ENCODE measurements around the gene GCSH.
A peak's percentile ranks its signal among the peaks of the same experiment; 100 is the strongest.
"Not testable (repeated sequence)": the region's sequence is repeated elsewhere in the genome, so short reads cannot be mapped to it uniquely, and the experiment has no call there.

The GCSH gene

GRCh38 chr16:81095953-81096714, at the start of gene GCSH:
GCSH (minus strand) TSS chr16:81096395; CDS start chr16:81096278, 117 bp downstream.
- DNase-seq (ENCODE audit: low read depth, low spot score), result peak; percentile 97

DNA sequence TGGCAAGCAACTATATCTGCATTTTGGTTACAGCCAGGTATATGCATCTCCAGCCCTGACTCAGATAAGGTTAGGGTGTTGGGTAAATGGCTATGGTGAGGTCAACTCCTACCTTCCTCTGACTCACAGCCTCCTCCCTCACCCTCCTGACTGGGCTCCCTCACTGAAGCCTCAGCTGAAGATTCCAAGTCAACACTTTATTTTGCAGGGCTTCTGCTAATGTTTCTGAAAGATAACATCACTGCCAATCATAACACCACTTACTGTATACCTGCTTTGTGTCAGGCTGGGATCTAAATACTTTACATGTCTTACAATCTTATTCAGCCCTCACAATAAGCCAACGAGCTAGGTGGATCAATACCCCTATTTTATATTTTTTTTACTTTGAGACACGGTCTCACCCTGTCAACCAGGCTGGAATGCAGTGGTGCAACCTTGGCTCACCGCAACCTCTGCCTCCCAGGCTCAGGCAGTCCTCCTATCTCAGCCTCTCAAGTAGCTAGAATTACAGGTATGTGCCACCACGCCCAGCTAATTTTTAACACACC, 47.8 kb upstream of the GCSH start:
- no peak for DNase-seq (ENCODE audit: low read depth, low spot score)

DNA sequence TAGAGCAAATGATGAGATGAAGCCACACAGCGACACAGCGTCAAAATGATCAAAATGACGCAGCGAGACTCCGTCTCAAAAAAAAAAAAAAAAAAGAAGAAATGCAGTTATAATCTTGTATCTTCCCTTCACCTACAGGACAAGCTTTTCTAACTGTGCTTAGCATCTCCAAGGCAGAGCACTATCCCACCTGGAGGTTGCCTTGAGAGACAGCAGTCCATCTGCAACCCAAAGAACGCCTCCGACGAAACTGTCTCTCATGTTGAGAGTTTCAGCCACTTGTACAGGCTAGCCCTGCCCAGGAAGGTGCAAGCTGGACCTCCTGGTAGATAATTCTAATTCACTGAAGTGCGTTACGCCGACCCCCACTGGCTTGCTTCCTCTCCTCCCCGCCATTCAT, 46.7 kb upstream of the GCSH start:
- DNase-seq (ENCODE audit: low read depth, low spot score), result no peak

- no peak for DNase-seq (ENCODE audit: low read depth, low spot score)
Observed at GRCh38 chr16:81140930-81141780, 45.0 kb upstream of the GCSH start.

DNA sequence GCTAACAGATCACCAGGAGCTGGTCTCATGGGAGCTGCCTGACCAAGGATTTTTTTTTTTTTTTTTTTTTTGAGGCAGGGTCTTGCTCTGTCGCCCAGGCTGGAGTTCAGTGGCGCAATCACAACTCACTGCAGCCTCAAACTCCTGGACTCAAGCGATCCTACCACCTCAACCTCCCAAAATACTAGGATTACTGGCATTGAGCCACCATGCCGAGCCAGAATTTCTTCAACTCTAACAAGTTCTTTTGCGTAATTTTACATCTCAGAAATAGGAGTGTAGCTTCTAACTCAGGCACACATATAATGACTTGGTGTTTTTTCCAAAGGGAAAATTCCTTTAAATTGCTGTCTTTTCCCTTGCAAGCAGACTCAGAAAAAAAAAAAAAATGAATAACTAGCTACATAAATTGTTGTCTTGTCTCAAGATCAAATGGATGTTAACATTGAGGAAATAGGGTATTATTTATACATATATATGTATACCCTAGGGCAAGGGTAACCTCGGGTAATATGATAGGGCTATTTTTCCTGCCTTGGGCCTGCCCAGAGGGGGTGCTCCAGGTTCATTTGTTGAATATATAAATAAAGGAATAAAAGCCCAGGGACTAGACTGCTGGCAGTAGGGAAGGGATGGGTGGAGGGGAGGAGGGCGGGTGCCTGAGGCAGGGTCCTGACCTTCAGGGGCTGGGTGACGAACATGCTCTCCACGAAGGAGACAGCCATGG, 42.8 kb upstream of the GCSH start:
- DNase-seq (ENCODE audit: low read depth, low spot score), result no peak

DNA sequence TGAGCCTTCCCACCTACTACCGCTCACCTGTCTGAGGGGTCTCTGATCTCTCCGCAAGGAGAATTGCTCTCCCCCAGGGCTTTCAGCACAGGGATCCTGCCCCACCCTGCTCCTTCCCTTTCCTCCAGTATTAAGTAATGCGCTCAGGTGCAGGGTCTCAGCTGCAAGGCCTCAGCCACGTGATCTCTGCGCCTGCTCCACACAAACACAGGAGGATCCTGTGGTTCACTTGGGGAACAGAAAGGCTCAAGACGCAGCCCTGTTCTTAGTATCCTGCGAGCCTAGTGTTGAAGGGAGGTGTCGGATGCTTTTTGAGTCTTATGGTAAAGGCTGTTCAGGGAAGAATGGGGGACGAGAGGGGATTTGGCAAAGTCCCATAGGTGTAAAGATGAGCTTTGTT, 41.6 kb upstream of the GCSH start:
- DNase-seq (ENCODE audit: low read depth, low spot score), result no peak

GRCh38 chr16:81136390-81137335, 40.5 kb upstream of the GCSH start:
- DNase-seq (ENCODE audit: low read depth, low spot score), result no peak

DNA sequence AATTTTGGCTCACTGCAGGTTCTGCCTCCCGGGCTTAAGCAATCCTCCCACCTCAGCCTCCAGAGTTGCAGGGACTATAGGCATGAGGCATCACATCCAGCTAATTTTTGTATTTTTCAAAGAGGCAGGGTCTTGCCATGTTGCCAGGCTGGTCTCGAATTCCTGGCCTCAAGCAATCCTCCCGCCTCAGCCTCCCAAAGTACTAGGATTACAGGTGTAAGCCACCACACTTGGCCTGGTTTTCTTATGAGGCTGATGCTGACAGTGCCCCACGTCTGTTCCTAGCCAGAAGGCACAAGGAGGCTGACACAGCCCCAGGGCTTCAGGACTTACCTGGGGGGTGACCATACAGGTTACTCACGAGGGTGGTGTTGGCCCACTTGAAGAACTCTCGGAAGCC, 33.9 kb upstream of the GCSH start:
- DNase-seq (ENCODE audit: low read depth, low spot score), result no peak

- DNase-seq (ENCODE audit: low read depth, low spot score), result no peak
Observed at GRCh38 chr16:81128726-81129524, 32.7 kb upstream of the GCSH start.

DNA sequence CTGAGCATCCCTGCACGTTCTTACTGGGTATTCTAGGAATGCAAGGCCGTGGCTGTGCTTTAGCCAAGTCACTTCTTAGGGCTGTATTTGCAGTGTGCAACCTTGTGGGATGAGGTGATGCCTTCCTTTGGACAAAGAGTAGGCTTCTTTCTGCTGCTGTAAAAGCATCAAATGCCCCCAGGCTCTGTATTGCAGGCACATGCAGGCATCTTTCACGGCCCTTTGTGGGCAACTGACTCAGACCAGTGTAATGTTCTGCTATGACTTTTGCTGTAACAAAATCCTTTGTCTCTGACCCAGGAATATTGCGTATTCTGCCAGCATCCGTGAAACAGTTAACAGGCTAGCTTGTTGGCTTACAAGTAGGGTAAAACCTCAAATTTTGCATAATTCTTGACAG, 30.9 kb upstream of the GCSH start:
- no peak for DNase-seq (ENCODE audit: low read depth, low spot score)

- no peak for DNase-seq (ENCODE audit: low read depth, low spot score)
Observed at GRCh38 chr16:81123092-81123852, 27.1 kb upstream of the GCSH start.

DNA sequence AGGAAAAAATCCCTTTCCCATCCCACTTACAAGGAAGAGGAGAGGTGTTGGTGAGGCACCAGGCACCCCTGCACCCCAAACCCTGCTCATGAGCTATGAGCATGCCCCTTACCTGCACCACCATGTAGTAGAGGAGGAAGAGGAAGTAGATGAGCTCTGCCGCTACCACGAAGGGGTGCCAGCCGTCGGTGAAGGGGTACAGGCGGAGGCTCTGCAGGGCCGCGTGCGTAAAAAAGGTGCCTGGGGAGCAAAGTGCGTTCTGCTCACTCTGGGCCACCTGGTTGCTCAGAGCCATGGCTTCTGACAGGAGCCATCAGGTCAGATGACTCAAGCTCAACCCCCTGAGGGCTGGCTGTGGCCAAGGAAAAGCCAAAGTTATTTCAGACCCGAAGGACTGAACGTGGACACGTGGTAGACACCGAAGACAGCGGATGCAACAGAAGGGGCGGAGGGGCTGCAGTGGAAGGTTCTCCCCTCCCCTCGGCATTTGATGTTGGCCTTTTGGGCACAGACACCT, 25.3 kb upstream of the GCSH start:
- DNase-seq (ENCODE audit: low read depth, low spot score), result no peak

GRCh38 chr16:81117436-81117835, 21.2 kb upstream of the GCSH start:
- no peak for DNase-seq (ENCODE audit: low read depth, low spot score)

- no peak for DNase-seq (ENCODE audit: low read depth, low spot score)
Observed at GRCh38 chr16:81116285-81116684, 20.1 kb upstream of the GCSH start.

- DNase-seq (ENCODE audit: low read depth, low spot score), result no peak
Observed at GRCh38 chr16:81112453-81112852, 16.3 kb upstream of the GCSH start.

- not testable (repeated sequence) for DNase-seq (ENCODE audit: low read depth, low spot score)
Observed at GRCh38 chr16:81109274-81109673, 13.1 kb upstream of the GCSH start.

DNA sequence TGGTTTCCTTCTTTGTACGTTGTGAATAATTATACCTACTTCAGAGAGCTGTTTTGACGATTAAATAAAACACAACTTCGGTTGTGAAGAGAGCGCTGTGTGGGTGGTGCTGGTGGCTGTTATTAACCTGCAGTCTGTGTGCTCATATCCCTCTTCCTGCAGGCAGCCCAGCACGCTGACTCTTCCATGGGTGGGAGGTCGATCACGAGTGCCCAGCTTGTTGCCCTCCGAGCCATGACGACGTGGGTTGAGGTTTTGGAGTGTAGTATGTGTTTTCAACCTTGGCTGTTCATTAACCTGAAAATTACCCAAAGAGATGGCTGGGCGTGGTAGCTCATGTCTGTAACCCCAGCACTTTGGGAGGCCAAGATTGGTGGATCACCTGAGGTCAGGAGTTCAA, 11.3 kb upstream of the GCSH start:
- no peak for DNase-seq (ENCODE audit: low read depth, low spot score)

DNA sequence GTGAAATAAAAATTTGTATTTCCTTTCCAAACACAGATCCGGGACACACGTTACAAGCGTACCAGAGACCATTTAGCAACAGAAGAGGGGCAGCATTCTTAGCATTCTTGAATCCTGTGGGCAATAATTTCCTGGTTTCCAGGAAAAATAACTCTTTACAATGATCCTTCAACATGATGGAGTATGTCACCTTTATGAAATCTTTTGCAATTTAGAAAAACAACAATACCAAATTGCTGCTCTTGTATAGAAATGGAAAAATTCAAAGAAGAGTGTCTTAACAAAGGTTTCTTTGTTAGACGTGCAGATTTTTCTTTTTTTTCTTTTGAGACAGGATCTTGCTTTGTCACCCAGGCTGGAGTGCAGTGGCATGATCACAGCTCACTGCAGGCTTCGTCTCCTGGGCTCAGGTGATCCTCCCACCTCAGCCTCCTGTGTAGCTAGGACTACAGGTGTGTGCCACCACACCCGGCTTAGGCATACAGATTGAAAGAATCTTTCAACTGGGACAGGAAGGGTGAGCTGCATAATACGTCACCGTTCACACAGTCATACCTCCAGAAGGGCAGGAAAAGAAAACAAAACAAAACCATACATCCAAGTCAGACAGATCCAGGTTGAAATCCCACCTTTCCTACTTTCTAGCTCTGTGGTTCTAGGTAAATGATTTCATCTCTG, 10.8 kb upstream of the GCSH start:
- no peak for DNase-seq (ENCODE audit: low read depth, low spot score)
